Measurements from ENCODE around the gene UBXN1.
"Not testable (repeated sequence)": the region's sequence is repeated elsewhere in the genome, so short reads cannot be mapped to it uniquely, and the experiment has no call there.

The UBXN1 gene

GRCh38 chr11:62664405-62665074 is 14.3 kb downstream of the UBXN1 start:
- DNase-seq (ENCODE audit: low read depth in 1 of 2, low spot score in 1 of 2): peak; percentile 69 to 86
- no peak for TF ChIP-seq JUND (IDR thresholded peaks at IDR 0.05; ENCODE audit: low read depth)
- in situ Hi-C loops (cut with HindIII; ENCODE audit: low pct_unique_long_range_greater_than_20kb, low sequenced_read_pairs): no loop called here

- in situ Hi-C loops (cut with HindIII; ENCODE audit: low pct_unique_long_range_greater_than_20kb, low sequenced_read_pairs): no loop called here
- no peak for TF ChIP-seq JUND (IDR thresholded peaks at IDR 0.05; ENCODE audit: low read depth)
- DNase-seq (ENCODE audit: low read depth in 1 of 2, low spot score in 1 of 2): no peak
These were observed 22.0 kb downstream of the UBXN1 start for GRCh38 chr11:62656796-62657429.

GRCh38 chr11:62654297-62654696 is 24.6 kb downstream of the UBXN1 start:
- no peak for TF ChIP-seq JUND (IDR thresholded peaks at IDR 0.05; ENCODE audit: low read depth)
- no peak for DNase-seq (ENCODE audit: low read depth in 1 of 2, low spot score in 1 of 2)
- in situ Hi-C loops (cut with HindIII; ENCODE audit: low pct_unique_long_range_greater_than_20kb, low sequenced_read_pairs): no loop called here

GRCh38 chr11:62652161-62653006 is 26.5 kb downstream of the UBXN1 start:
- in situ Hi-C loops (cut with HindIII; ENCODE audit: low pct_unique_long_range_greater_than_20kb, low sequenced_read_pairs): no loop called here
- no peak for DNase-seq (ENCODE audit: low read depth in 1 of 2, low spot score in 1 of 2)
- TF ChIP-seq JUND (IDR thresholded peaks at IDR 0.05; ENCODE audit: low read depth): no peak

GRCh38 chr11:62650283-62650682 is 28.6 kb downstream of the UBXN1 start:
- DNase-seq (ENCODE audit: low read depth in 1 of 2, low spot score in 1 of 2); in situ Hi-C loops (cut with HindIII; ENCODE audit: low pct_unique_long_range_greater_than_20kb, low sequenced_read_pairs): not testable (repeated sequence)

GRCh38 chr11:62649486-62649885 is 29.4 kb downstream of the UBXN1 start:
- in situ Hi-C loops (cut with HindIII; ENCODE audit: low pct_unique_long_range_greater_than_20kb, low sequenced_read_pairs): no loop called here
- no peak for DNase-seq (ENCODE audit: low read depth in 1 of 2, low spot score in 1 of 2)
- TF ChIP-seq JUND (IDR thresholded peaks at IDR 0.05; ENCODE audit: low read depth): no peak

- no peak for DNase-seq (ENCODE audit: low read depth in 1 of 2, low spot score in 1 of 2)
- in situ Hi-C loops (cut with HindIII; ENCODE audit: low pct_unique_long_range_greater_than_20kb, low sequenced_read_pairs): no loop called here
- no peak for TF ChIP-seq JUND (IDR thresholded peaks at IDR 0.05; ENCODE audit: low read depth)
These were observed 29.9 kb downstream of the UBXN1 start for GRCh38 chr11:62648967-62649364.

GRCh38 chr11:62648185-62648966 is 30.5 kb downstream of the UBXN1 start:
- no peak for DNase-seq (ENCODE audit: low read depth in 1 of 2, low spot score in 1 of 2)
- in situ Hi-C loops (cut with HindIII; ENCODE audit: low pct_unique_long_range_greater_than_20kb, low sequenced_read_pairs): no loop called here
- TF ChIP-seq JUND (IDR thresholded peaks at IDR 0.05; ENCODE audit: low read depth): no peak

GRCh38 chr11:62647609-62648005 is 31.3 kb downstream of the UBXN1 start:
- no peak for DNase-seq (ENCODE audit: low read depth in 1 of 2, low spot score in 1 of 2)

GRCh38 chr11:62646825-62647608 is 31.9 kb downstream of the UBXN1 start:
- no peak for DNase-seq (ENCODE audit: low read depth in 1 of 2, low spot score in 1 of 2)
- no peak for TF ChIP-seq JUND (IDR thresholded peaks at IDR 0.05; ENCODE audit: low read depth)
- in situ Hi-C loops (cut with HindIII; ENCODE audit: low pct_unique_long_range_greater_than_20kb, low sequenced_read_pairs): no loop called here

More at GRCh38 chr11:62647609-62648005, 31.3 kb downstream of the UBXN1 start:
- TF ChIP-seq JUND (IDR thresholded peaks at IDR 0.05; ENCODE audit: low read depth): no peak
- in situ Hi-C loops (cut with HindIII; ENCODE audit: low pct_unique_long_range_greater_than_20kb, low sequenced_read_pairs): no loop called here

GRCh38 chr11:62645946-62646824 is 32.7 kb downstream of the UBXN1 start, which contains the start of gene GANAB:
TSS of gene GANAB (minus strand) at chr11:62646613. CDS start at chr11:62646599, 14 bp downstream.
- in situ Hi-C loops (cut with HindIII; ENCODE audit: low pct_unique_long_range_greater_than_20kb, low sequenced_read_pairs): no loop called here
- DNase-seq (ENCODE audit: low read depth in 1 of 2, low spot score in 1 of 2): peak; percentile 99 to 100
- no peak for TF ChIP-seq JUND (IDR thresholded peaks at IDR 0.05; ENCODE audit: low read depth)
